H9 (cell line): Measurements from ENCODE around the gene CCDC7. TPM values are rescaled to one million over a fixed set of nuclear protein-coding genes. Genes with fewer than 3 reads are reported as not detected.

Experiments used
- DNase-seq: peaks from one replicate; pipeline ENCODE4 v3.0.0-alpha.2; 2017
- H2AFZ ChIP-seq: one replicate; pipeline ENCODE4 v1.6.1; 2013; ENCODE audit warnings: mild to moderate bottlenecking, low read length, control low read depth, moderate library complexity
- H2AK5ac ChIP-seq: 2 replicates; pipeline ENCODE4 v1.6.1; 2013; ENCODE audit warnings: low read length, control low read depth, mixed read lengths; ENCODE audit not compliant: insufficient read length
- H2BK120ac ChIP-seq: one replicate; pipeline ENCODE4 v1.6.1; 2013; ENCODE audit warnings: low read depth, mild to moderate bottlenecking, low read length, control low read depth, inconsistent platforms; ENCODE audit not compliant: poor library complexity, severe bottlenecking
- H2BK12ac ChIP-seq: 2 replicates; pipeline ENCODE4 v1.6.1; 2013; ENCODE audit warnings: low read length, control low read depth, mixed read lengths, low read depth; ENCODE audit not compliant: insufficient read length
- H2BK15ac ChIP-seq: 2 replicates; pipeline ENCODE4 v1.6.1; 2013; ENCODE audit warnings: low read depth, low read length, control low read depth
- H2BK20ac ChIP-seq: one replicate; pipeline ENCODE4 v1.6.1; 2013; ENCODE audit warnings: low read depth, mild to moderate bottlenecking, low read length, control low read depth, inconsistent platforms; ENCODE audit not compliant: poor library complexity, severe bottlenecking
- H2BK5ac ChIP-seq: 2 replicates; pipeline ENCODE4 v1.6.1; 2013; ENCODE audit warnings: low read length, control low read depth, mixed read lengths; ENCODE audit not compliant: insufficient read length
- H3K14ac ChIP-seq: 2 replicates; pipeline ENCODE4 v1.6.1; 2013; ENCODE audit warnings: low read length, control low read depth; ENCODE audit not compliant: insufficient read depth
- H3K18ac ChIP-seq: 2 replicates; pipeline ENCODE4 v1.6.1; 2013; ENCODE audit warnings: low read depth, mild to moderate bottlenecking, mixed read lengths, low read length, control low read depth; ENCODE audit not compliant: insufficient read length
- H3K23ac ChIP-seq: 2 replicates; pipeline ENCODE4 v1.6.1; 2013; ENCODE audit warnings: low read length, control low read depth, mixed read lengths, low read depth; ENCODE audit not compliant: insufficient read length
- H3K23me2 ChIP-seq: 2 replicates; pipeline ENCODE4 v1.6.1; 2013; ENCODE audit warnings: low read depth, mild to moderate bottlenecking, mixed read lengths, low read length, control low read depth; ENCODE audit not compliant: insufficient read length, poor library complexity, severe bottlenecking
- H3K27ac ChIP-seq: 2 replicates; pipeline ENCODE4 v1.5.1; 2013; ENCODE audit warnings: low read length, control low read depth, mixed read lengths, low read depth; ENCODE audit not compliant: insufficient read length
- H3K27me3 ChIP-seq: 2 replicates; pipeline ENCODE4 v1.6.1; 2013; ENCODE audit warnings: low read length, control low read depth, inconsistent platforms; ENCODE audit not compliant: insufficient read depth
- H3K4ac ChIP-seq: 2 replicates; pipeline ENCODE4 v1.6.1; 2013; ENCODE audit warnings: low read depth, mild to moderate bottlenecking, control low read depth, inconsistent platforms, low read length, moderate library complexity
- H3K4me1 ChIP-seq: 2 replicates; pipeline ENCODE4 v1.6.1; 2013; ENCODE audit warnings: low read length, control low read depth, inconsistent platforms; ENCODE audit not compliant: insufficient read depth
- H3K4me2 ChIP-seq: 2 replicates; pipeline ENCODE4 v1.6.1; 2013; ENCODE audit warnings: low read length, control low read depth, mixed read lengths; ENCODE audit not compliant: insufficient read length, insufficient read depth
- H3K56ac ChIP-seq: 2 replicates; pipeline ENCODE4 v1.6.1; 2013; ENCODE audit warnings: low read depth, mild to moderate bottlenecking, mixed read lengths, low read length, control low read depth; ENCODE audit not compliant: insufficient read length
- H3K79me1 ChIP-seq: 2 replicates; pipeline ENCODE4 v1.6.1; 2013; ENCODE audit warnings: low read depth, mild to moderate bottlenecking, moderate library complexity, low read length, control low read depth, inconsistent platforms; ENCODE audit not compliant: insufficient read depth, poor library complexity, severe bottlenecking
- H3K79me2 ChIP-seq: 2 replicates; pipeline ENCODE4 v1.6.1; 2013; ENCODE audit warnings: low read length, control low read depth, inconsistent platforms; ENCODE audit not compliant: insufficient read depth
- H3K9ac ChIP-seq: 2 replicates; pipeline ENCODE4 v1.6.1; 2013; ENCODE audit warnings: low read length, control low read depth, mixed read lengths; ENCODE audit not compliant: insufficient read length; ENCODE audit errors: extremely low read depth
- H3K9me3 ChIP-seq: one replicate; pipeline ENCODE4 v1.6.1; 2013; ENCODE audit warnings: low read depth, low read length, inconsistent platforms; ENCODE audit not compliant: control insufficient read depth
- H3T11ph ChIP-seq: one replicate; pipeline ENCODE4 v1.6.1; 2013; ENCODE audit warnings: mild to moderate bottlenecking, low read length, control low read depth, inconsistent platforms
- H4K20me1 ChIP-seq: one replicate; pipeline ENCODE4 v1.6.1; 2013; ENCODE audit not compliant: control insufficient read depth, insufficient read length, insufficient read depth
- H4K5ac ChIP-seq: 2 replicates; pipeline ENCODE4 v1.6.1; 2013; ENCODE audit warnings: low read depth, mild to moderate bottlenecking, mixed read lengths, low read length, control low read depth; ENCODE audit not compliant: insufficient read length
- H4K8ac ChIP-seq: replicated peaks from 2 replicates; pipeline ENCODE4 v1.6.1; 2013; ENCODE audit warnings: low read length, control low read depth, mixed read lengths, low read depth; ENCODE audit not compliant: insufficient read length
- H4K91ac ChIP-seq: 2 replicates; pipeline ENCODE4 v1.6.1; 2013; ENCODE audit warnings: low read depth, mild to moderate bottlenecking, moderate library complexity, mixed read lengths, low read length, control low read depth; ENCODE audit not compliant: insufficient read length
- H3K27ac Mint-ChIP-seq, 3 experiments: 2 replicates in 2 of 3; 3 replicates in 1 of 3; pipeline ENCODE4 v1.8.0; 2020 to 2021; ENCODE audit warnings: mixed read lengths in 3 of 3, mild to moderate bottlenecking in 1 of 3, moderate library complexity in 1 of 3
- H3K27me3 Mint-ChIP-seq: 2 replicates; pipeline ENCODE4 v1.8.0; 2021; ENCODE audit warnings: low read depth, mild to moderate bottlenecking, moderate library complexity, mixed read lengths
- H3K36me3 Mint-ChIP-seq, 3 experiments: 2 replicates in 2 of 3; 3 replicates in 1 of 3; pipeline ENCODE4 v1.8.0; 2020 to 2021; ENCODE audit warnings: low read depth in 3 of 3, mixed read lengths in 3 of 3; ENCODE audit not compliant: insufficient read depth in 1 of 3
- H3K4me1 Mint-ChIP-seq, 2 experiments: 2 replicates each; pipeline ENCODE4 v1.8.0; 2020; ENCODE audit warnings: mixed read lengths in 2 of 2
- H3K4me3 Mint-ChIP-seq, 2 experiments: 2 replicates in 1 of 2; 3 replicates in 1 of 2; pipeline ENCODE4 v1.8.0; 2020 to 2021; ENCODE audit warnings: mild to moderate bottlenecking in 2 of 2, mixed read lengths in 2 of 2, moderate library complexity in 1 of 2
- H3K9me3 Mint-ChIP-seq, 2 experiments: 2 replicates in 1 of 2; 3 replicates in 1 of 2; pipeline ENCODE4 v1.8.0; 2020; ENCODE audit warnings: mild to moderate bottlenecking in 2 of 2, mixed read lengths in 2 of 2, moderate library complexity in 1 of 2
- WGBS: extraction: QIAGEN DNeasy Blood & Tissue Kit; methylation state at CpG from one replicate; pipeline ENCODE4 v1.1.7; 2013; ENCODE audit warnings: missing lambda C conversion rate, low lambda C conversion rate, mixed read lengths; ENCODE audit not compliant: insufficient read length; ENCODE audit errors: extremely low coverage; 5-methylcytosine and 5-hydroxymethylcytosine counted together
- total RNA-seq: library from RNA; stranded (reverse); gene quantifications from 2 replicates; pipeline ENCODE4 v1.2.1, GENCODE V29; 2021
- TF ChIP-seq, protein P1 (sequence below): fragments of 200-600 bp; sonication (generic); conservative IDR thresholded peaks from 3 replicates; pipeline ENCODE4 v1.8.0; 2021; ENCODE audit warnings: antibody characterized with exemption, mild to moderate bottlenecking

Gene CCDC7
- total RNA-seq, 1 experiment from 2014 or later = 1.6 TPM

GRCh38 chr10:32731527-32731926 lies 285.6 kb downstream of the CCDC7 start:
- no peak overlapping the region for H3K23ac ChIP-seq
- H3K14ac ChIP-seq = no peak overlapping the region
- H3K9me3 ChIP-seq = no peaks in the 10 kb centered on the region
- no peak overlapping the region for H3K18ac ChIP-seq
- H4K20me1 ChIP-seq = no peaks in the 10 kb centered on the region
- H3K4ac ChIP-seq = no peak overlapping the region
- no peaks in the 10 kb centered on the region for H3K79me1 ChIP-seq
- no peaks in the 10 kb centered on the region for H3K4me1 Mint-ChIP-seq
- no peak overlapping the region for H2AK5ac ChIP-seq
- H3K4me2 ChIP-seq = no peak overlapping the region
- no peak overlapping the region for H2BK20ac ChIP-seq
- H3K23me2 ChIP-seq = no peaks in the 10 kb centered on the region
- H2BK15ac ChIP-seq = no peak overlapping the region
- H3K27ac ChIP-seq = no peak overlapping the region
- no peak overlapping the region for H3K27ac Mint-ChIP-seq
- no peak overlapping the region for H3K9ac ChIP-seq
- no peak overlapping the region for H3T11ph ChIP-seq
- no peaks in the 10 kb centered on the region for H3K36me3 Mint-ChIP-seq
- H3K9me3 Mint-ChIP-seq = no peaks in the 10 kb centered on the region
- no peak overlapping the region for H4K5ac ChIP-seq
- H3K27me3 Mint-ChIP-seq = no peaks in the 10 kb centered on the region
- H2BK120ac ChIP-seq = no peak overlapping the region
- no peak overlapping the region for H4K8ac ChIP-seq
- H4K91ac ChIP-seq = no peak overlapping the region
- H2BK12ac ChIP-seq = no peak overlapping the region
- H3K4me1 ChIP-seq = no peaks in the 10 kb centered on the region
- H2AFZ ChIP-seq = no peak overlapping the region
- H2BK5ac ChIP-seq = no peak overlapping the region
- no peak overlapping the region for H3K56ac ChIP-seq
- no peak overlapping the region for H3K4me3 Mint-ChIP-seq
- no peaks in the 10 kb centered on the region for H3K27me3 ChIP-seq
- TF ChIP-seq, protein P1, sequence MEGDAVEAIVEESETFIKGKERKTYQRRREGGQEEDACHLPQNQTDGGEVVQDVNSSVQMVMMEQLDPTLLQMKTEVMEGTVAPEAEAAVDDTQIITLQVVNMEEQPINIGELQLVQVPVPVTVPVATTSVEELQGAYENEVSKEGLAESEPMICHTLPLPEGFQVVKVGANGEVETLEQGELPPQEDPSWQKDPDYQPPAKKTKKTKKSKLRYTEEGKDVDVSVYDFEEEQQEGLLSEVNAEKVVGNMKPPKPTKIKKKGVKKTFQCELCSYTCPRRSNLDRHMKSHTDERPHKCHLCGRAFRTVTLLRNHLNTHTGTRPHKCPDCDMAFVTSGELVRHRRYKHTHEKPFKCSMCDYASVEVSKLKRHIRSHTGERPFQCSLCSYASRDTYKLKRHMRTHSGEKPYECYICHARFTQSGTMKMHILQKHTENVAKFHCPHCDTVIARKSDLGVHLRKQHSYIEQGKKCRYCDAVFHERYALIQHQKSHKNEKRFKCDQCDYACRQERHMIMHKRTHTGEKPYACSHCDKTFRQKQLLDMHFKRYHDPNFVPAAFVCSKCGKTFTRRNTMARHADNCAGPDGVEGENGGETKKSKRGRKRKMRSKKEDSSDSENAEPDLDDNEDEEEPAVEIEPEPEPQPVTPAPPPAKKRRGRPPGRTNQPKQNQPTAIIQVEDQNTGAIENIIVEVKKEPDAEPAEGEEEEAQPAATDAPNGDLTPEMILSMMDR = no peak
- no peaks in the 10 kb centered on the region for H3K79me2 ChIP-seq
- WGBS = no CpG with 5 or more reads among the region's 9 CpGs
- no peak for DNase-seq
